NOMO-1 treated with dmso at 0.1 percent for 144 hours (cell line): ENCODE data around the gene ACACA.

ENCODE experiments used
- DNase-seq: peaks from one replicate; lab custom pipeline; 2025; ENCODE audit not compliant: unreplicated experiment; lab: John Stamatoyannopoulos, UW

ACACA gene

DNA sequence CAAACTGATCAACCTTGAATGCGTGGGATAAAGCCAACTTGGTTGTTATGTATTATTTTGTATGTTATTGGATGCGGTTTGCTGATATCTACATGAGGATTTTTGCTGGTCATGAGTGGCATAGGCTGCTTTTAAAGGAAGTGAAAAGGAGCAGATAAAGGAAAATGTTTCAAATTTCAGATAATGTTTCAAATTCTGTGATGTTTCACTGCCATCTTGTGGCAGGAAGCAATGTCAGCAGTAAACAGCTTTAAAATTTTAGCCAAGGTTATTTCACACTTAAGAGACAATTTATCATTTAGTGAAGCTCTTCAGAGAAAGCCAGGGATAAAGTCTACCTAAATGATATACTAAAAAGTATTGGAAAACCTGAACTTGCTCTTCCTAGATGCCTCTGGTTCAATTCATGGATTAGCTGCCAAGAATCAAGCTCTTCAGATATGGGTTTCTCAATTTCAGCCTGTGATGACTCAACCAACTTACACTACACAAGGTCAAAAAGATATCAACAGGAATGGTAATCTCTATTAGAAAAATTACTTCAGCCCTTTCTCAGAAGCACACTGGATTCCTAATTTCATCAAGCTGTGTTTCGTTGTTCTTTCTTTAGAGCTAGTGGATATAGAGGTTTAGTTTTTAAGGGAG lies 166.8 kb downstream of the ACACA start:
- DNase-seq: no peak

- no peak for DNase-seq
Measured at GRCh38 chr17:37234106-37234505, 172.5 kb downstream of the ACACA start.

DNA sequence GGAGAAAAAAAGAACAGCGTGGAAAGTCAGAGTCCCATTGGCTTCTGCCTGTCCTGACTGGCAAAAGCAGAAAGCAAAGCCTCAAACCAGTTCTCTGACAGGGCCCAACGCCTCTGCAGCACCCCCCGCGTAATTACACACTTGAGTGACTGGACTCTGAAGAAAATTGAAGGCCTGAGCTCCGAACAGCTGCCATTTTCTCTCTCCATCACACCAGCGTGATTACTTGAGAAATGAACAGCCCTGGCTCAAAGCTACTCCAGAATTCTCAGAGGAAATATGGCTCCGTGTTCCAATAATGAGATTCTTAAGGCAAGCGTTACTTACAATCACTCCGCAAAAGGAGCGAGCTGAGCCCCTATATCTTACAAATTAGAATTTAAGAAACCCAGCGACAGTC lies 173.6 kb downstream of the ACACA start:
- no peak for DNase-seq

- DNase-seq: no peak
Measured at GRCh38 chr17:37231887-37232286, 174.7 kb downstream of the ACACA start.

DNA sequence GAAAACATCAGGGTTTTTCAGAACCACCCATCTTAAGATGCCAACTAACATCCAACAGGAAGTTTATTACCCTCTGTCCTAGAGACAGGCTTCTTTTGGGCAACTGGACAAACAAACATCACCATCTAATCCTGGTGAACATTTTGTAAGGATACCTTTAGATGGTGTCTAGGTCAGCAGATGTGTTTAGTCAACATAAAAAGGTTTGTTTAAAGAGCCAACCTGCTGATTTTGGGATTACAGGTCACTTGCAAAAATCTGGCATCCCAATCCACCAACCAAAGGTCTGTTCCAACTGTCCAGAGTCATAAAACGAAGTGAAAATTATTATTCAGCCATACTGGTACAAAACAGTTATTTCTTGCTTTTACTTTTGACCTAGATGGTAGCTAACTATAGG lies 176.0 kb downstream of the ACACA start:
- DNase-seq: no peak

DNA sequence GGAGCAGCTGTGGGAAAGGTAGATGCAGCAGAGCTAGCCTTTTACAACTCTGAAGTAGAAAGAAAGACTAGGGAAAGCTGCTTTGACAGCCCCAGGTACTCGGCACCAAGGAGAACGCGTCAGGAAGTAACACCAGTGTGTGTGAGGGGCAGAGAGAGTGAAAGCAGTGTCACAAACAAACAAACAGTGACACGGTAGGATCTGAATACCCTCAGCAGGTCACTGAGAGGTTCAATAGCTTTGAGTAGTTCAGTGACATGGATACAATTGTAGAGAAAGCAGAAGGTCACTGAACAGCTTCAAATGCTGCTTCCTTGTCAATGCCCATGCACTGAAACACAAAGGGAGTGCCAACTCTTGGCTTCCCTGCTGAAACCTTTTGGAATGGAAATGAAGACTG lies 181.2 kb downstream of the ACACA start:
- DNase-seq: no peak

DNA sequence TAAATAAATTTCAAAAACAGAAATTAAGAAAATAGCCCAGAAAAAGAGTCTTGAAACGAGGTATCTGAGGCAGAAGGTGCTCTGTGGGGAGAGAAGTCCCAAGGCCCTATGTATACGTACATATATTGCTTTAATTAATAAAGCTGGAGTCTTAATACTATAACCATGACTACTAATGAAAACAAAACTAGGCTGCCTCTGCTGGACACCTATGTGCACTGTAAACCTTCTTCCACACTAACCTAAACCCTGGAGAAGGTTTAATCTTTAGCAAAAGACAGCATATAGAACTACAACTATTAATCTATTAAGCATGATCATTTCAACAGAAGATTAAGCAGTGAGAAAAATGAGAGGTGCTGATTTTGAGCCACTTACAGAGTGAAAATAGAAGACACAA lies 184.8 kb downstream of the ACACA start:
- no peak for DNase-seq

- DNase-seq: no peak
Measured at GRCh38 chr17:37220607-37220953, 186.1 kb downstream of the ACACA start.

DNA sequence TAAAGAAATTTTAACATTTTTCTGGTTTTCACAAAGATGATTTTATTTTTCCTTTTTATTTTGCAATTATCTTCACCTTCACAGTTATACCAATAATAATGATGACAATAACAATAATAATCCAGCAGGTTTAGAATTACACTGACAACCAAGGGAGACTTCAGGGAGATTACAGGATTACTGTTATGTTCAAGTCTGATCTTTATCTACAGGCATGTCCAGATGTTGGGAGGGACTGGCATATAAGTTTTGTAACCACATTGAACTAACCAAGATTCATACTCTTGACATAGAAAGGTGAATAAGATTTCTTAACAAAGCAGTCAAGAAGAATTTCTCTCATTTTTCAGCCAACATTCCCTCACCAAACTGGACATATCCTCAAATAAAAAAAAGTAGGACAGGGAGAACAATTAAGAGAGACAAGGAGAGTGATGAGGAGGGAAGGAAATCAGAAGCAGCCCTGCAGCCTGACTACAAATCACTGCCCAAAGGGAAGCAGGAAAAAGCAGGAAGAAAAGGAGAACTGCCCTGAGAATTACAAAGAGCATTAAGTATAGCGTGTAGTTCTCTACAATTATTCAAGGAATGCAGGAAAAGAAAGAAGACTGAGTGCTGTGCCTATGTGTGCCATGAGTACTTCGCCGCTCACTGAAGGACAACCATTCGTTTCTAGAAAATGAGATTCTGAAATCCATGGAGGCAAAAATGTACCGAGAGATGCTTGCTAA lies 186.6 kb downstream of the ACACA start:
- no peak for DNase-seq

GRCh38 chr17:37218849-37219248 lies 187.8 kb downstream of the ACACA start:
- no peak for DNase-seq

- no peak for DNase-seq
Measured at GRCh38 chr17:37214416-37214815, 192.2 kb downstream of the ACACA start.

- no peak for DNase-seq
Measured at GRCh38 chr17:37213927-37214326, 192.7 kb downstream of the ACACA start.

- no peak for DNase-seq
Measured at GRCh38 chr17:37212179-37212578, 194.5 kb downstream of the ACACA start.

GRCh38 chr17:37211136-37211535 lies 195.5 kb downstream of the ACACA start:
- no peak for DNase-seq

GRCh38 chr17:37207103-37207502 lies 199.5 kb downstream of the ACACA start:
- DNase-seq: no peak

- no peak for DNase-seq
Measured at GRCh38 chr17:37206299-37206698, 200.3 kb downstream of the ACACA start.

DNA sequence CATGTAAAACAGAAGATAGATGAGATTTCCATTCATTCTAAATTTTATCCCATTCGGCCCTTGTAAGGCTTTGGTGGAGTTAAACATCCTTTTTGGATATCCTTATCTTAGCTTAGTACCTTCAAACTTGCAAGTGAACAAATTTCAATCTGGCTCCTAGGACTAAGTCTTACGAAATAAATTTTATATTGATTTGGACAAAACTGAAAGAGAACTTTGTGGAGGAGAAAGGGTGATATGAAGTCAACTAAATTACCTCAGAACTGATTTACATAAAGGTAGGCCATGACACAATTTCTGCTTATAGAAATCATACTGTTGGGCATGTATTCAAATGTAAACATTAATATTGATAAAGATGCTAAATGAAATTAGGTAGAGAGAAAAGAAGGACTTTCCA lies 206.1 kb downstream of the ACACA start:
- no peak for DNase-seq

GRCh38 chr17:37197336-37197735 lies 209.3 kb downstream of the ACACA start:
- DNase-seq: no peak

DNA sequence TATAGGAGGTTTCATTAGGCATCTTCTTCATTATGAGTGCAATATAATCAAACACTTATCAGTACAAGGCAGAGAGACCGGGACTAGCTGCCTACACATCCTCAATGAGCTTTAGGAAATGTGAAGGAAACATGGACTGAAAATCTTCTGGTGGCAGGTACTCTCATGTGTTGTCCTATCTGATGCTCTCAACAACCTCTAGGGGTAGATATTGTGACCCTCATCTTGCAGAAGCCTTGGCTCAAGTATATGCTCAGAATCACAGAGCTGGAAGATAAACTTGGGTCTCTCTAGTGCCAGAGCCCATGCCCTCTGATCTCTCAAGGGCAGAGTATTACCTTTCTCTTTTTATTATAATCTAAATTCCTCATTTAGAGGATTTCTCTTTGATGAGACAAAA lies 212.4 kb downstream of the ACACA start:
- DNase-seq: no peak

DNA sequence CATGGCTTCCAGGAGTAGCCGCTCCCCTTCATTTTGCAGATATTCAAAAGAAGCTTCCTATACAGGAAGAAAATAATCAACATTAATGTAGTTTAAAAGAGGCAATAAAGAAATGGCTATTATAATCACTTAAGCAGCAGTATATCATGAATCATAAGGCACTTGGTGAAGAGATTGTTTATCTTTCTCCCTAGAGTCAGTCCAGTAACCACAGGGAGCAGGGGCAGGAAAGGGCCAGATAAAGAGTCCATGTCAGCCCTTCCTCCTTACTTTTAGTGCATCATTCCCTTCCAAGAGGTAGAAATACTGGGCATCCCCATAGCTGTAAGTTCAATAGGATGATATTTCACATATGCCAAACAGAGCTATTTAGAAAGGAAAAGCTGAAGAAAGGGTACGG lies 215.4 kb downstream of the ACACA start:
- DNase-seq: no peak

- DNase-seq: no peak
Measured at GRCh38 chr17:37190493-37190892, 216.1 kb downstream of the ACACA start.

DNA sequence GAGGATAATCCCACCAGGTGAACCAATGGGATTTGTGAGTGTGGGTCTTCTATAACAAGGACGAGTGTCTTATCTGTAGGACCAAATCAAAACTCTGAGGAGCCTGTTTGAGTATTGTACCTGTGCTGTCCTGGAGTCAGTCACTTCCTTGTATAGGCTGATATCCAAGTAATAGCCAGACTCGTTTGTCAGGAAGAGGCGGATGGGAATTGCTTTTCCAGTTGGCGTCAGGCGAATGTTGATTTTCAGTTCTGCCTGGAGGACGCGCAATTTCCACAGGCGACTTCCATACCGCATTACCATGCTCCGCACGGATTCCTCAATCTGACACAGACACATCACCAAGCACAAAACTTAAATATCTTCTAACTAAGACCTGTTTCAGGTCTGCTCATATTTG lies 218.5 kb downstream of the ACACA start:
- no peak for DNase-seq

DNA sequence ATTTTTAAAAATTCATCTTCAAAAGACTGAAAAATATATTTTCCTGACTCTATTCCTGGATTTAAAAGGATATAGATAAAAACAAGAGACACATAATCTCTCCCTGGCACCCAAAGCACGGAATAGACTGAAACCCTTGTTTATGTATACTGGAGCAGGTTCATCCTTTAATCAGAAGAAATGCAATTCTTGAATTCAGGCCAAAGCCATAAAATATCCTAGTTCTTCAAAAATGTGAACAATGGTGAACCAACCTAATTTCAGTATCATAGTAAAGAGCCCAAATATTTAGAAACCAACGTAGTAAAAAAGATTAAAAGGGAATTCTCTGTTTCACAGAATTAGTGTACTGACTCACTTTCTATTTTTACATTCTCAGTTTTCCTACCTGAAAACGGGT lies 219.4 kb downstream of the ACACA start:
- DNase-seq: no peak
